ENCODE data around the gene CHST8.

CHST8 gene

DNA sequence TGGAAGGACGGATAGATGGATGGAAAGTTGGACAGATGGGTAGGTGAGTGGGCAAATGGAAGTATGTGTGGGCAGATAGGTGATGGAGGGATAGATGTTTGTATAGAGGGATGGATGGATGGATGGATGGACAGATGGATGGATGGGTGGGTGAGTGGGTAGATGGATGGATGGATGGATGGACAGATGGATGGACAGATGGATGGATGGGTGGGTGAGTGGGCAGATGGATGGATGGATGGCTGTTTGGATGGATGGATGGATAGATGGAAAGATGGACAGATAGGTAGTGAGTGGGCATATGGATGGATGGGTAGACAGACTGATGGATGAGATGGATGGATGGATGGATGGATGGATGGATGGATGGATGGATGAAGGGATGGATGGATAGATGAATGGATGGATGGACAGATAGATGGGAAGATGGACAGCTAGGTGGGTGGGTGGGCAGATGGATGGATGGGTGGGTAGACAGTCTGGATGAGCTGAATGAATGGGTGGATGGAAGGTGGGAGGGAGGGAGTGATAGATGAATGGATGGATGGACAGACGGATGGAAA, 100.1 kb downstream of the CHST8 start:
- no peak for TF ChIP-seq POLR2A (IDR thresholded peaks at IDR 0.05; ENCODE audit: low read depth, low read length)
- DNase-seq (ENCODE audit: insufficient read length, low spot score), result no peak
- no peak for FAIRE-seq

DNA sequence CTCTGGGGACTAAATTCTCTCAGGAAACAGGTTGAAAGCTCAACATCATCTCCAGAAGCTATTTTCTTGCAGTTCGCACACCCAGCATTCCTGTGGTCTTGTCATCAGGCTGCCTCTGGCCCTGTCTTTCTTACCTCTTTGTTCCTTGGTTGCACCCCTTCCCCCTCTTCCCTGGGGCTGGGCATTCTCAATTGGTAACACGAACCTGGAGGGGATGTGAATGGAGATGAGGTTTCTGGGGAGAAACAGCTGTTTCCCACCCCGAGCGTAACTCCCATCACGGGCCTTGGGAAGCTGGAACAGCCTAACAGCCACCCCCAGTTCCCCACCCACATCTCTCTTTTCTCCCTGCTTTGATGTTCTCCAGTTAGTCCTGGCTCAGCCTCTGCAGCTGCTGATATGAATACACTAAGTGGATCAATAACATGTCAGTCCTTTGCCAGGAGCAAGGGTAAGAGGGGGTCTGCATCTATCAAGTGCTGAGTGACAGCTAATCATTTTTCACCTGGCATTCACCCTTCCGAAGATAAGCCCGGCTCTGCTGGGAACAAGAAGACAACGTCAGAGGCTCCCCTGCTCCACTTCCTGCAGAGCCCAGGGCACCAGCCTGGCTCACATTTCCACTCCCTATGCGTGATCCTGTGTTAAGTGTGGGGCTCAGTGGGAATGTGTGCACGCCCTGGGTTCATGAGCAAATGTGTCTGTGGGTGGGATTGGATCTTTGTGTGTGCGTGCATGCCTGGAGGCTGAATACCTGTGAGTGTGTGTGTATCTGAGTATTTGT, 100.9 kb downstream of the CHST8 start:
- FAIRE-seq (no peak), DNase-seq (ENCODE audit: insufficient read length, low spot score) (no peak)
- no peak for TF ChIP-seq POLR2A (IDR thresholded peaks at IDR 0.05; ENCODE audit: low read depth, low read length)

DNA sequence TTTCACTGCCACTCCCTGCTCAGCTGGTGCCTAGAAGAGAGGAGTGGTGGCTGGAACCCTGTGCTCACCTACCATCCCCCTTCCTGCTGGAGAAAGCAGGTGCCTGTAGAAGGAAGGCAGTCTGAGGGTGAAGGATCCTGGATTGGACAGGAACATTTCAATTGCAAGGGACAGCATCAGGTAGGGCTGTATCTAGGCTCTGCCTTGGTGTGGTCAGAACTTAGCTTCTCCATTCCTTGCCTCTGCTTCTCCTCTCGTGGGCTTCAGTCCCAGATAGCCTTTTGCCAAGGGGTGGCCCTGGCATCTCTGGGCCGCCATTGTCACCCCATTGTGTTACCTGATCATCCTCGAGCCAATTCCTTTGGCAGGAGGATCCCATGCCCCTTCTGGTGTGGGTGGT, 101.8 kb downstream of the CHST8 start:
- DNase-seq (ENCODE audit: insufficient read length, low spot score) (no peak), FAIRE-seq (no peak)
- no peak for TF ChIP-seq POLR2A (IDR thresholded peaks at IDR 0.05; ENCODE audit: low read depth, low read length)

DNA sequence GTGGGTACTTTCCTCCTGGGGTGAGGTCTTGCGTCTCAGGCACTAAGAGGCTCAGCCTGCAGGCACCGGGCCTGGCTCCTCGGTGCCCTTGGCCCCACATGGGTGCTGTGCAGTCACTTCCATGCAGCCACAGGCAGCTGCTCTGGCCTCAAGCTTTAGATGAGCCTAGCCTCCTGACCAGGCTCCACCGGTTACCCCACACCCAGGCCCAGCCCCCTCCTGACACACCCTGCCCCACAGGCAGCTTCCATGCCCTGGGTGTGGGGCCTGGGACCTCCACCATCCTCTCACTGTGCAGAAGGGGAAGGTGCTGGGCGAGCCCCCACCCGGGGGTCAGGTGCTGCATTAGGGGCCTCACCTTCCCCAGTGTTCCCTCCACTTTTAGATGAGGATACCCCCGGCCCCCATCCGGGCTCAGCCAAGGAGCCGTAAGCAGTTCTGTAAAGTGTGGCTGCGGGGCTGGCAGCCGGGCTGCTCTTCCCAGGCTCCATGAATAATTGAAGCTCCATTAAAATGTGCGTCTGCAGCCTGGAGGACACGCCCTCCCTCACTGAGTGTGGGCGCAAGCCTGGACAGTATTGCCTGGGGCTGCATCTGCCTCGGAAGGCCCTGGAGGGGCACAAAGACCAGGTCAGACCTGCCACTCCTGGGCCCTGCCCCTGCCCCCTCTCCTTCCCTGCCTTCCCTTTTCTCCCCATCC, 102.4 kb downstream of the CHST8 start:
- TF ChIP-seq POLR2A (IDR thresholded peaks at IDR 0.05; ENCODE audit: low read depth, low read length), result no peak
- DNase-seq (ENCODE audit: insufficient read length, low spot score), result no peak
- no peak for FAIRE-seq

DNA sequence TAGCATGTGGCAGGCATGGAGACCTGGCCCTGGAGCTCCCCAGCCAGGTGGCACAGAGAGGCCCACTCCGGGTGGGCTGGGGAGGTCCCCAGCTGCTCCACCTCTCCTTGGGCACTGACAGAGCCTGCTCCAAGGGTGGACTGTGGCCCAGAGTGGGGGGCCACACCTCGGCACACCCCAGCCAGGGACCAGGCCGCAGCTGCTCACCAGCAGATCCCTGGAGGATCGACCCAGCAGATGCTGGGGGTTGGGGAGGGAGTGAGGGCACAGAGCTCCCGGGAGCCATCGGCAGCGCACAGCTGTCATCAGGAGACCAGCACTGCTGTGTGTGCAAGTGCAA, 102.9 kb downstream of the CHST8 start:
- DNase-seq (ENCODE audit: insufficient read length, low spot score), result no peak
- no peak for TF ChIP-seq POLR2A (IDR thresholded peaks at IDR 0.05; ENCODE audit: low read depth, low read length)
- no peak for FAIRE-seq

DNA sequence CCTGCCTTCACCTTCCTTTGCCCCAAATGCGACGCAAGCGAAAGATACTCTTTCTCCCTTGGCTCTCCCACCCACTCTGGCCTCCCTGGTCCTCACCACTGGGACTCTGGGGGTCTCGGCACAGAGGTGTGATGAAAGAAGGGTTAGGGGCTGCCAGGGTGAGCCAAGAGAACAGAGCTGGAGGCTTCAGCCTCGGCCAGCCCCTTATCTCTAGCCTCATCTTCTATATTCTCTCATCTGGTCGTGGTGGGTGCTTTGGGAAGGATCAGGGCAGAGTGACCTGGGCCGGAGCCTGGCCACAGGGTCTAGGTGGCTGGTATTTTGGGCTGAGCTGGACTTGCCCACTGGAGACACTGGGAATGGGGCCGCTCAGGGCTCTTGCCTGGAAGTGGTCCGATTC, 103.8 kb downstream of the CHST8 start:
- DNase-seq (ENCODE audit: insufficient read length, low spot score), result no peak
- no peak for FAIRE-seq
- no peak for TF ChIP-seq POLR2A (IDR thresholded peaks at IDR 0.05; ENCODE audit: low read depth, low read length)

DNA sequence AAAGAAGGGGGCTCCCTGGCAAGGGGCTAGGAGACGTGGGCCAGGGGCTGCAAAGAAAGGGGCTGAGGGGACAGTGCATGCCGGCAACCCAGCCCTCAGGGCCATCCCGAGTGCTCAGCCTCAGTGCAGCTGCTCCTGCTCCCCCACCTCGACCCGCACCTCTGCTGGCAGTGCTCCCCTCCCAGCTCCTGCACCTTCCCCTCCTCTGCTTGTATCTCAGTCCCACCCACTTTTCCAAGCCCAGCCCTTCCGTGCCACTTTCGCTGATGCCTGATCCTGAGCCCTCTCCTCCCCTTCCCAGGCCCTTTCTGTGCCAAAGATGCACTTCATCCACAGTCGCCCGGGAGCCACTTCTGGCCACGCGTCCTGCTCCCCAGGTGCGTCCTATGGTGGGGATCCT, 105.0 kb downstream of the CHST8 start:
- no peak for TF ChIP-seq POLR2A (IDR thresholded peaks at IDR 0.05; ENCODE audit: low read depth, low read length)
- no peak for DNase-seq (ENCODE audit: insufficient read length, low spot score)
- no peak for FAIRE-seq

DNA sequence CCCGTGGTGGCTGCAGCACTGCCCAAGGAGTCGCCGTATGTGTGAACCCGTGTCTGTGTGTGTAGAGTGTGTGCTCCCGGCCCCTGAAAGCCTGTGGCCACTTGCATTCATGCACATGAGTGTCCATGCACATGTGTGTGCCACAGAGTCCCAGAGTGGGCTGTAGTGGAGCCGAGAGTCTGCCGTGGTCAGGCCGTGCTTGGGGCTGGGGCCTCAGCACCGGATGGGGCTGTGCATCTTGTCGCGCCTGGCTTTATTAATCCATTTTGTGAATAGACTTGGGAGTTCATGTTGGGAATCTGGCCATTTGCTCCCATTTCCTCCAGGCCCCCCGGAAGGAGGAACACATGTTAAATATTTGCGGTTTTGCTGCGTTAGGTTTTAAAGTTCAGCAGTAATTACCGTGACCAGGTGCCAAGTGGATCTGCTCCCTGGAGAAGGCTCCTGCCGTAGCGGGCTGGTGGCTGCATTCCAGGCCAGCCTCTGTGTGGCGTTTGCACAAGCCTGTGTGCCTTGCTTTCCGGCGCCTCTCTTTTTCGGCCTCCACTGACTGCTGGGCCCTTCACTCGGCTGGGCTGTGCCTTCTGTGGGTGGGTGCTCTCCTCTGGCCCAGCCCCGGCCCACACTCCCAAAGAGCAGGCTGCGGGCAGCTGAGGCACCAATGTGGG, 105.7 kb downstream of the CHST8 start:
- FAIRE-seq (no peak), DNase-seq (ENCODE audit: insufficient read length, low spot score) (no peak)
- TF ChIP-seq POLR2A (IDR thresholded peaks at IDR 0.05; ENCODE audit: low read depth, low read length), result no peak

DNA sequence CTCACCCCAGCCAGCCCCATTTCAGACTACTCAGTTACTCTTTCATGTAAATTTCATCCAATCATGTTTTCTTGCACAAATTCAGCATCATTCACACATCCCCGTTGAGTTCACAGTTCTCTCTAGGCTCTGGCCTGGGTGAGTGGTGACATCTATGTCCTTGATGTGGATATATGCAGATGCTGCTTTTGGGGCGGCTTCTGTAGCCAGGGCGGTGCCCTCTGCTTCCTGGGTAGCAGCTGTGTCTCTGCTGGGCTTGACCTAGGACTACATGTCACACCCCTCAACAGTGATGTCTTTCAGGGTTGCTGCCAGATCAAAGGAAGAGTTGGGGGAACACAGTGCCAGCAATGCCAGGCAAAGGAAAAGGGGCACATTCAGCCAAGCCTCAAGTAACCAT, 106.4 kb downstream of the CHST8 start:
- no peak for FAIRE-seq
- TF ChIP-seq POLR2A (IDR thresholded peaks at IDR 0.05; ENCODE audit: low read depth, low read length), result no peak
- DNase-seq (ENCODE audit: insufficient read length, low spot score), result no peak

DNA sequence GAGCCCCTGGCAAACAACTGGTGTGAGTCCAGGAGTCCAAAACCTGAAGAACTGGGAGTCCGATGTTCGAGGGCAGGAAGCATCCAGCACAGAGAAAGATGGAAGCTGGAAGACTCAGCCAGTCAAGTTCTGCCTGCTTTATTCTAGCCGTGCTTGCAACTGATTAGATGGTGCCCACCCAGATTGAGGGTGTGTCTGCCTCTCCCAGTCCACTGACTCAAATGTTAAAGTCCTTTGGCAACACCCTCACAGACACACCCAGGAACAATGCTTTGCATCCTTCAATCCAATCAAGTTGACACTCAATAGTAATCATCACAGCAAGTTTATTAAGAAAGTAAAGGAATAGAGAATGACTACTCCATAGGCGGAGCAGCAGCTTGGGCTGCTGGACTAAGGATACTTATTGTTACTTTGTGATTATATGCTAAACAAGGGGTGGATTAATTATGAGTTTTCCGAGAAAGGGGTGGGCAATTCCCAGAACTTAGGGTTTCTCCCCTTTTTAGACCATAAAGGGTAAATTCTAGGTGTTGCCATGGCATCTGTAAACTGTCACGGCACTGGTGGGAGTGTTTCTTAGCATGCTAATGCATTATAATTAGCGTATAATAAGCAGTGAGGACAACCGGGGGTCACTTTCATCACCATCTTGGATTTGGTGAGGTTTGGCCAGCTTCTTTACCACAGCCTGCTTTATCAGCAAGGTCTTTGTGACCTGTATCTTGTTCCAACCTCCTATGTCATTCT, 109.3 kb downstream of the CHST8 start:
- TF ChIP-seq POLR2A (IDR thresholded peaks at IDR 0.05; ENCODE audit: low read depth, low read length), result no peak
- DNase-seq (ENCODE audit: insufficient read length, low spot score) (no peak), FAIRE-seq (no peak)

DNA sequence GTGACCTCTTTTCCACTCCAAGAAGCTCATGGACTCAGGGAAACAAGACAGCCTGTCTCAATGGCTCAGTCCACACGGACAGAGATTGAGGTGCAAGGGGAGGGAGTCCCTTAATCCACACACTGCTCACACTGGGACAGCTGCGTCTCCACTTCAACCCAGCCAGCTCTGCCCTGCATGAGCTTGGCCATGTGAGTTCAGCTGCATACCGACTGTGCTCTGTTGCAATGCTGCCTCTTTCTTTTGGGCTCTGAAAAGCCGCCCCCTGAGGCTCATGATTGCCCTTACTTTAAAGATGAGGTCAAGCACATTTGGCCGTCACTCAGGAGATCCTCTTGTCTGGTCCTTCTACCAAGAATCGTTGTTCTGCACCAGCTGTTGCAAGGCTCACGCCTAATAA, 110.1 kb downstream of the CHST8 start:
- DNase-seq (ENCODE audit: insufficient read length, low spot score) (no peak), FAIRE-seq (no peak)
- no peak for TF ChIP-seq POLR2A (IDR thresholded peaks at IDR 0.05; ENCODE audit: low read depth, low read length)

DNA sequence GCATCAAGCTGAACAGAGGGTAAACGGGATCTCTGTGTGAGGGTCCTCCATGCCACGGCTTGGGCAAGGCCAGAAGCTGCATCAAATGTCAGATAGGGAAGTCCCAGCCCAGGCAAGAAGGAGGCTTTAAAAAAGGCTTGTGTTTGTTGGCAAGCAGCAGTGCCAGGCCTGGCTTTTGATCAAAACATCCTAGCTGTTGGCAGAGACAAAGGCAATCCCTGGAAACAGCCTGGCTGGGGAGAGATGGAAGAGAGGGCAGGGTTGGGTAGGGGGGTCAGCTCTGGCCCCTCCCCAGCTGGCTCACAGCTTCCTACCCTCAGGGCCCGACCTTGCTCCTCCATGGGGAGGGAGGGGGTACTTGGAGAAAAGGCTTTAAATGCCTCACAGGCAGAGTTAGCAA, 113.2 kb downstream of the CHST8 start:
- DNase-seq (ENCODE audit: insufficient read length, low spot score) (no peak), FAIRE-seq (no peak)
- no peak for TF ChIP-seq POLR2A (IDR thresholded peaks at IDR 0.05; ENCODE audit: low read depth, low read length)

DNA sequence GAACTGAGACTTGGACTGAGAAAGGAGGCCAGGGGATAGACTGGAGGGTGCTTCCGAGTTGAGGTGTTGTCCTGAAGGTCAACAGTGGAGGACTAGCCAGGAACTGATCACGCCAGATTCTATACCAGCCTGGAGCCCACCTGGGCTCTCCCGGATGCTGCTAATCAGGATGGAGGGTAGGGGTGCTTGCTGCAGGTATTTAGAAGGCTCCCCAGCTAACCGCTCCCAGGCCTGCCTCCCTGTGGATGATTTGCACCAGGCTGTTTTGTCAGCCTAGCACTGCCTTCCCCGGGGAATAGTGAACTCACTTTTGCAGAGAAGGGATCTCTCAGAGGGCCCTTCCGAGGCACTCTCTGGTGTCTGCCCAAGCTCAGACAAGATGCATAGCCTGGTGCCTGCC, 114.4 kb downstream of the CHST8 start:
- no peak for TF ChIP-seq POLR2A (IDR thresholded peaks at IDR 0.05; ENCODE audit: low read depth, low read length)
- DNase-seq (ENCODE audit: insufficient read length, low spot score), result no peak
- FAIRE-seq, result no peak

DNA sequence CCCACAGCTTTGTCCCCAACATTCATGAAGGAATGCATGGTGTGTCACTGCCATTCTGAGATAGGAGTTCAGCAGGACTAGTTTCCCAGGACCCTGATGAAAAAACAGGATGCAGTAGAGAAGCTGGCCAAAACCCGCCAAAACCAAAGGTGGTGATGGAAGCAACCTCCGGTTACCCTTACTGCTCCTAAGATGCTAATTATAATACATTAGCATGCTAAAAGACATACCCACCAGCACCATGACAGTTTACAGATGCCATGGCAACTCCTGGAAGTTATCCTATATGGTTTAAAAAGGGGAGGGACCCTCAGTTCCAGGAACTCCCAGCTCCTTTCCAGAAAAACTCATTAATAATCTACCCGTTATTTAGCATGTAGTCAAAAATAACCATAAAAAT, 115.0 kb downstream of the CHST8 start:
- FAIRE-seq, result no peak
- no peak for DNase-seq (ENCODE audit: insufficient read length, low spot score)
- no peak for TF ChIP-seq POLR2A (IDR thresholded peaks at IDR 0.05; ENCODE audit: low read depth, low read length)

Measured in H54 (cell line).